HepG2 (cell line): ENCODE data around the gene MED20. TPM values are rescaled to one million over a fixed set of nuclear protein-coding genes. Genes with fewer than 3 reads are reported as not detected.

Source experiments
- AGO1 ChIP-seq: fragments of 200-400 bp; formaldehyde crosslinking; IDR thresholded peaks from 2 replicates; pipeline ENCODE4 v1.6.1; 2017; ENCODE audit warnings: mild to moderate bottlenecking, low read depth, low read length, moderate library complexity; ENCODE audit not compliant: poor library complexity, severe bottlenecking
- AGO2 ChIP-seq: fragments of 200-400 bp; formaldehyde crosslinking; optimal IDR thresholded peaks from 2 replicates; pipeline ENCODE3; 2017; ENCODE audit warnings: mild to moderate bottlenecking, low read depth, low read length, moderate library complexity
- EED ChIP-seq: sonication (generic); formaldehyde crosslinking; IDR thresholded peaks from 2 replicates; pipeline ENCODE4 v1.5.0; 2020; ENCODE audit warnings: mild to moderate bottlenecking, missing genetic modification reagents
- HNRNPLL ChIP-seq: fragments of 200-400 bp; formaldehyde crosslinking; IDR thresholded peaks from 2 replicates; pipeline ENCODE4 v1.6.1; 2017; ENCODE audit warnings: mild to moderate bottlenecking, low read depth, low read length; ENCODE audit not compliant: poor library complexity, severe bottlenecking
- HOXA7 ChIP-seq: sonication (generic); formaldehyde crosslinking; IDR thresholded peaks from 2 replicates; pipeline ENCODE4 v1.8.1; 2022; ENCODE audit warnings: mild to moderate bottlenecking, missing genetic modification reagents, moderate library complexity
- IRX3 ChIP-seq: sonication (generic); formaldehyde crosslinking; IDR thresholded peaks from 2 replicates; pipeline ENCODE4 v1.8.1; 2023; ENCODE audit warnings: mild to moderate bottlenecking, low read depth, missing genetic modification reagents, borderline replicate concordance
- NFKBIZ ChIP-seq: IDR thresholded peaks from 2 replicates; pipeline ENCODE4 v1.6.1; 2018; ENCODE audit warnings: missing genetic modification reagents, missing compliant biosample characterization
- RBFOX2 ChIP-seq: fragments of 200-400 bp; formaldehyde crosslinking; IDR thresholded peaks from 2 replicates; pipeline ENCODE4 v1.6.1; 2017; ENCODE audit warnings: low read depth, mild to moderate bottlenecking, low read length
- RBM22 ChIP-seq: fragments of 200-400 bp; formaldehyde crosslinking; optimal IDR thresholded peaks from 2 replicates; pipeline ENCODE3; 2017; ENCODE audit warnings: mild to moderate bottlenecking, low read length, moderate library complexity
- REL ChIP-seq: sonication (generic); formaldehyde crosslinking; conservative IDR thresholded peaks from 2 replicates; pipeline ENCODE4 v1.8.0; 2022; ENCODE audit warnings: mild to moderate bottlenecking, missing genetic modification reagents, moderate library complexity
- SP1 ChIP-seq, 2 experiments: fragments of 450-650 bp in 1 of 2; sonication (generic) in 1 of 2; formaldehyde crosslinking in 1 of 2; IDR thresholded peaks; 2 replicates each; pipeline versions ENCODE4 v1.4.0 to v1.6.1; 2016 to 2020; ENCODE audit warnings: missing genetic modification reagents in 1 of 2
- SP5 ChIP-seq: IDR thresholded peaks from 2 replicates; pipeline ENCODE4 v1.6.1; 2016; ENCODE audit warnings: low read depth, borderline replicate concordance
- SRY ChIP-seq: sonication (generic); formaldehyde crosslinking; IDR thresholded peaks from 2 replicates; pipeline ENCODE4 v1.8.0; 2022; ENCODE audit warnings: mild to moderate bottlenecking, missing genetic modification reagents
- ZNF335 ChIP-seq: sonication (generic); formaldehyde crosslinking; IDR thresholded peaks from 2 replicates; pipeline ENCODE4 v1.4.0; 2020; ENCODE audit warnings: missing genetic modification reagents
- ZNF337 ChIP-seq: sonication (generic); formaldehyde crosslinking; IDR thresholded peaks from 2 replicates; pipeline ENCODE4 v1.5.1; 2020; ENCODE audit warnings: missing genetic modification reagents, low read depth, mild to moderate bottlenecking, borderline replicate concordance
- ZNF446 ChIP-seq: sonication (generic); formaldehyde crosslinking; IDR thresholded peaks from 2 replicates; pipeline ENCODE4 v1.5.0; 2020; ENCODE audit warnings: mild to moderate bottlenecking, missing genetic modification reagents
- ZNF552 ChIP-seq: sonication (generic); formaldehyde crosslinking; IDR thresholded peaks from 2 replicates; pipeline ENCODE4 v1.9.0; 2022; ENCODE audit warnings: missing genetic modification reagents, mild to moderate bottlenecking, borderline replicate concordance
- ZNF660 ChIP-seq: sonication (generic); formaldehyde crosslinking; IDR thresholded peaks from 2 replicates; pipeline ENCODE4 v1.5.1; 2020; ENCODE audit warnings: mild to moderate bottlenecking, low read depth, missing genetic modification reagents, borderline replicate concordance
- ZNF776 ChIP-seq: sonication (generic); formaldehyde crosslinking; IDR thresholded peaks from 2 replicates; pipeline ENCODE4 v1.4.0; 2020; ENCODE audit warnings: mild to moderate bottlenecking, missing genetic modification reagents
- polyA plus RNA-seq, 8 experiments: library from polyadenylated mRNA; depleted of rRNA in 3 of 8; stranded (reverse) in 7 of 8; unstranded in 1 of 8; fragments of >200 nt; fragmentation: Illumina TruSeq in 4 of 8; extraction: Trizol in 4 of 8; gene quantifications; 2 replicates each; pipeline versions ENCODE4 v1.2.1 to v1.2.3, GENCODE V29; 2011 to 2016; ENCODE audit warnings: low read depth in 4 of 8, missing spikeins in 1 of 8, mixed read lengths in 1 of 8; ENCODE audit not compliant: insufficient read depth in 1 of 8
- total RNA-seq, 5 experiments: library from RNA; depleted of rRNA; stranded (reverse); fragments of >200 nt; fragmentation: Illumina TruSeq; extraction: Trizol; gene quantifications; 2 replicates each; pipeline ENCODE4 v1.2.3, GENCODE V29; 2016; ENCODE audit warnings: low read depth in 1 of 5
- TF ChIP-seq, protein P1 (sequence below): sonication (generic); formaldehyde crosslinking; IDR thresholded peaks from 2 replicates; pipeline ENCODE4 v1.5.0; 2020; ENCODE audit warnings: missing genetic modification reagents
- TF ChIP-seq, protein P2 (sequence below): sonication (generic); formaldehyde crosslinking; IDR thresholded peaks from 2 replicates; pipeline ENCODE4 v1.5.0; 2020; ENCODE audit warnings: missing genetic modification reagents
- TF ChIP-seq, protein P3 (sequence below): sonication (generic); formaldehyde crosslinking; IDR thresholded peaks from 2 replicates; pipeline ENCODE4 v1.4.0; 2020; ENCODE audit warnings: missing genetic modification reagents
- TF ChIP-seq, protein P4 (sequence below): sonication (generic); formaldehyde crosslinking; IDR thresholded peaks from 2 replicates; pipeline ENCODE4 v1.4.0; 2020; ENCODE audit warnings: missing genetic modification reagents

MED20 gene
- total and polyA plus RNA-seq, 2 of the 13 experiments (the other 11 are each of a cell fraction or from before 2014, with no cell fraction given), result 28.1 to 41.1 TPM

DNA sequence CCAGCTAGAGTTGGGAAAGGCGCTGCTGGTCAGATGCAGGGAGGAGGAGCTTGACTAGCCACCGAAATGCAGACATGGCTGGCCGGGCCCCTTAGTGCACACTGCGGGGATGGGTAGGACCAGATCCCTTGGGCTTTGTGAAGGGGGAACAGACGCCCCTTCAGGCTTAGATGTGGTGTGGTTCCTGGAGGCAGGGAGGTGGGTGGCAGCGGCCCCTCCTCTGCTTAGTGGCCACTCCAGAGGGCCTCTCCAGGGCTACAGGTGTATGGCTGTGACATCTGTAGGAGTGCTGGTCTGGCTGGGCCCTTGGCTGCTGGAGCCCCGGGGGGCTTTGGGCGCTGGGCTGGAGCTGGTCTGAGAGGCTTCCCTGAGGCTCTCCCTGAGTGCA, 14.7 kb upstream of the MED20 start (continued):
- TF ChIP-seq ZNF335 (no peak), IRX3 (no peak), HOXA7 (CRISPR knock-in tag) (no peak), EED (no peak), ZNF337 (CRISPR knock-in tag) (no peak), SP5 (CRISPR knock-in tag) (no peak), SP1 (IDR thresholded peaks at IDR 0.05) (no peak), SP1 (CRISPR knock-in tag; IDR thresholded peaks at IDR 0.05) (no peak), ZNF552 (CRISPR knock-in tag) (no peak), RBM22 (peak; percentile 94), ZNF776 (CRISPR knock-in tag) (no peak), ZNF446 (CRISPR knock-in tag) (no peak), SRY (CRISPR knock-in tag) (no peak), REL (CRISPR knock-in tag) (no peak), AGO2 (peak; percentile 98), HNRNPLL (peak; percentile 28), ZNF660 (CRISPR knock-in tag) (no peak), RBFOX2 (peak; percentile 23; the same call in 1 of the 2 replicates), AGO1 (peak; percentile 69), NFKBIZ (CRISPR knock-in tag) (no peak)
- TF ChIP-seq, protein P1, sequence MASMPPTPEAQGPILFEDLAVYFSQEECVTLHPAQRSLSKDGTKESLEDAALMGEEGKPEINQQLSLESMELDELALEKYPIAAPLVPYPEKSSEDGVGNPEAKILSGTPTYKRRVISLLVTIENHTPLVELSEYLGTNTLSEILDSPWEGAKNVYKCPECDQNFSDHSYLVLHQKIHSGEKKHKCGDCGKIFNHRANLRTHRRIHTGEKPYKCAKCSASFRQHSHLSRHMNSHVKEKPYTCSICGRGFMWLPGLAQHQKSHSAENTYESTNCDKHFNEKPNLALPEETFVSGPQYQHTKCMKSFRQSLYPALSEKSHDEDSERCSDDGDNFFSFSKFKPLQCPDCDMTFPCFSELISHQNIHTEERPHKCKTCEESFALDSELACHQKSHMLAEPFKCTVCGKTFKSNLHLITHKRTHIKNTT, result no peak
- TF ChIP-seq, protein P2, sequence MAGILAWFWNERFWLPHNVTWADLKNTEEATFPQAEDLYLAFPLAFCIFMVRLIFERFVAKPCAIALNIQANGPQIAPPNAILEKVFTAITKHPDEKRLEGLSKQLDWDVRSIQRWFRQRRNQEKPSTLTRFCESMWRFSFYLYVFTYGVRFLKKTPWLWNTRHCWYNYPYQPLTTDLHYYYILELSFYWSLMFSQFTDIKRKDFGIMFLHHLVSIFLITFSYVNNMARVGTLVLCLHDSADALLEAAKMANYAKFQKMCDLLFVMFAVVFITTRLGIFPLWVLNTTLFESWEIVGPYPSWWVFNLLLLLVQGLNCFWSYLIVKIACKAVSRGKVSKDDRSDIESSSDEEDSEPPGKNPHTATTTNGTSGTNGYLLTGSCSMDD (CRISPR knock-in tag), result no peak
- TF ChIP-seq, protein P3, sequence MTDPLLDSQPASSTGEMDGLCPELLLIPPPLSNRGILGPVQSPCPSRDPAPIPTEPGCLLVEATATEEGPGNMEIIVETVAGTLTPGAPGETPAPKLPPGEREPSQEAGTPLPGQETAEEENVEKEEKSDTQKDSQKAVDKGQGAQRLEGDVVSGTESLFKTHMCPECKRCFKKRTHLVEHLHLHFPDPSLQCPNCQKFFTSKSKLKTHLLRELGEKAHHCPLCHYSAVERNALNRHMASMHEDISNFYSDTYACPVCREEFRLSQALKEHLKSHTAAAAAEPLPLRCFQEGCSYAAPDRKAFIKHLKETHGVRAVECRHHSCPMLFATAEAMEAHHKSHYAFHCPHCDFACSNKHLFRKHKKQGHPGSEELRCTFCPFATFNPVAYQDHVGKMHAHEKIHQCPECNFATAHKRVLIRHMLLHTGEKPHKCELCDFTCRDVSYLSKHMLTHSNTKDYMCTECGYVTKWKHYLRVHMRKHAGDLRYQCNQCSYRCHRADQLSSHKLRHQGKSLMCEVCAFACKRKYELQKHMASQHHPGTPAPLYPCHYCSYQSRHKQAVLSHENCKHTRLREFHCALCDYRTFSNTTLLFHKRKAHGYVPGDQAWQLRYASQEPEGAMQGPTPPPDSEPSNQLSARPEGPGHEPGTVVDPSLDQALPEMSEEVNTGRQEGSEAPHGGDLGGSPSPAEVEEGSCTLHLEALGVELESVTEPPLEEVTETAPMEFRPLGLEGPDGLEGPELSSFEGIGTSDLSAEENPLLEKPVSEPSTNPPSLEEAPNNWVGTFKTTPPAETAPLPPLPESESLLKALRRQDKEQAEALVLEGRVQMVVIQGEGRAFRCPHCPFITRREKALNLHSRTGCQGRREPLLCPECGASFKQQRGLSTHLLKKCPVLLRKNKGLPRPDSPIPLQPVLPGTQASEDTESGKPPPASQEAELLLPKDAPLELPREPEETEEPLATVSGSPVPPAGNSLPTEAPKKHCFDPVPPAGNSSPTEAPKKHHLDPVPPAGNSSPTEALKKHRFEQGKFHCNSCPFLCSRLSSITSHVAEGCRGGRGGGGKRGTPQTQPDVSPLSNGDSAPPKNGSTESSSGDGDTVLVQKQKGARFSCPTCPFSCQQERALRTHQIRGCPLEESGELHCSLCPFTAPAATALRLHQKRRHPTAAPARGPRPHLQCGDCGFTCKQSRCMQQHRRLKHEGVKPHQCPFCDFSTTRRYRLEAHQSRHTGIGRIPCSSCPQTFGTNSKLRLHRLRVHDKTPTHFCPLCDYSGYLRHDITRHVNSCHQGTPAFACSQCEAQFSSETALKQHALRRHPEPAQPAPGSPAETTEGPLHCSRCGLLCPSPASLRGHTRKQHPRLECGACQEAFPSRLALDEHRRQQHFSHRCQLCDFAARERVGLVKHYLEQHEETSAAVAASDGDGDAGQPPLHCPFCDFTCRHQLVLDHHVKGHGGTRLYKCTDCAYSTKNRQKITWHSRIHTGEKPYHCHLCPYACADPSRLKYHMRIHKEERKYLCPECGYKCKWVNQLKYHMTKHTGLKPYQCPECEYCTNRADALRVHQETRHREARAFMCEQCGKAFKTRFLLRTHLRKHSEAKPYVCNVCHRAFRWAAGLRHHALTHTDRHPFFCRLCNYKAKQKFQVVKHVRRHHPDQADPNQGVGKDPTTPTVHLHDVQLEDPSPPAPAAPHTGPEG (CRISPR knock-in tag), result no peak
- TF ChIP-seq, protein P4, sequence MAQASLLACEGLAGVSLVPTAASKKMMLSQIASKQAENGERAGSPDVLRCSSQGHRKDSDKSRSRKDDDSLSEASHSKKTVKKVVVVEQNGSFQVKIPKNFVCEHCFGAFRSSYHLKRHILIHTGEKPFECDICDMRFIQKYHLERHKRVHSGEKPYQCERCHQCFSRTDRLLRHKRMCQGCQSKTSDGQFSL (CRISPR knock-in tag), result 0 out of 2 replicates have a peak, but pooled peaks have one; percentile 46
